ENCODE measurements around the gene FOXC2.

DNA sequence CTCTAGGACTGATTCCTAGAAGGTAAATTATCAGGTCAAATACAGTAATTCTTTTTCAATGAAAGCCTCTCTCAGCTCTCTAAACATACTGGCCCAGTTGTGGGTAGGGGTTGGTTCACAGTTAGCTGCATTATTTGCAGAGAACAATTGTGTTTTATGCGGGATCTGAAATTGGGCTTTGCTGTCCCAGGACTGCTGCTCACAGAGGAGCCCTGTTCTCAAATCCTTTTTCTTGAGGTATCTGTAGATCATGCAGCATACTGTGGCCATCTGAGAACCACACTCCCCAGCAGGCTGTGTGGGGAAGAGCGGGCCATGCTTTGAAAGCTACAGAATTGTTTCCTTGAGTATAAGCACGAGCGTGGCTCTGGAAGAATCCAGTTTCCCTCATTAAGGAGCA is 29.1 kb upstream of the FOXC2 start:
- TF ChIP-seq, protein P1, sequence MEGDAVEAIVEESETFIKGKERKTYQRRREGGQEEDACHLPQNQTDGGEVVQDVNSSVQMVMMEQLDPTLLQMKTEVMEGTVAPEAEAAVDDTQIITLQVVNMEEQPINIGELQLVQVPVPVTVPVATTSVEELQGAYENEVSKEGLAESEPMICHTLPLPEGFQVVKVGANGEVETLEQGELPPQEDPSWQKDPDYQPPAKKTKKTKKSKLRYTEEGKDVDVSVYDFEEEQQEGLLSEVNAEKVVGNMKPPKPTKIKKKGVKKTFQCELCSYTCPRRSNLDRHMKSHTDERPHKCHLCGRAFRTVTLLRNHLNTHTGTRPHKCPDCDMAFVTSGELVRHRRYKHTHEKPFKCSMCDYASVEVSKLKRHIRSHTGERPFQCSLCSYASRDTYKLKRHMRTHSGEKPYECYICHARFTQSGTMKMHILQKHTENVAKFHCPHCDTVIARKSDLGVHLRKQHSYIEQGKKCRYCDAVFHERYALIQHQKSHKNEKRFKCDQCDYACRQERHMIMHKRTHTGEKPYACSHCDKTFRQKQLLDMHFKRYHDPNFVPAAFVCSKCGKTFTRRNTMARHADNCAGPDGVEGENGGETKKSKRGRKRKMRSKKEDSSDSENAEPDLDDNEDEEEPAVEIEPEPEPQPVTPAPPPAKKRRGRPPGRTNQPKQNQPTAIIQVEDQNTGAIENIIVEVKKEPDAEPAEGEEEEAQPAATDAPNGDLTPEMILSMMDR (optimal IDR thresholded peaks at IDR 0.05 in 1 of 3, IDR thresholded peaks at IDR 0.05 in 1 of 3, conservative IDR thresholded peaks at IDR 0.05 in 1 of 3; ENCODE audit: extremely low read depth in 1 of 3, insufficient read depth in 2 of 3, low read length in 3 of 3) = no peak
- no peak for TF ChIP-seq EZH2 (IDR thresholded peaks at IDR 0.05; ENCODE audit: low read length)
